ENCODE data around the gene PCP4L1. TPM values are rescaled to one million over a fixed set of nuclear protein-coding genes. Genes with fewer than 3 reads are reported as not detected.

The PCP4L1 gene
- total and polyA plus RNA-seq, 5 donors from 2014 or later = 0.38 TPM; not detected in 4

Other genes starting within 250 kb of the PCP4L1 start
- gene F11R, start 237.6 kb upstream of the PCP4L1 start, total RNA-seq = 18.4 TPM
- 10 to 100 TPM in 1 of 4 donors, 1 to 10 TPM in 3; 6.3 to 11.2 (median 7.9) TPM for gene F11R, start 237.6 kb upstream of the PCP4L1 start, polyA plus RNA-seq
- 61.3 TPM for gene TSTD1, start 219.8 kb upstream of the PCP4L1 start, total RNA-seq
- gene TSTD1, start 219.8 kb upstream of the PCP4L1 start, polyA plus RNA-seq = 100 to 1,000 TPM; 340 to 451 (median 422) TPM
- 102 TPM for gene USF1, start 212.8 kb upstream of the PCP4L1 start, total RNA-seq
- 1 to 10 TPM; 4.2 to 8.1 (median 6.1) TPM for gene USF1, start 212.8 kb upstream of the PCP4L1 start, polyA plus RNA-seq
- gene ARHGAP30, start 188.9 kb upstream of the PCP4L1 start, total RNA-seq = 204 TPM
- gene ARHGAP30, start 188.9 kb upstream of the PCP4L1 start, polyA plus RNA-seq = 100 to 1,000 TPM; 144 to 159 (median 151) TPM
- gene NECTIN4, start 169.2 kb upstream of the PCP4L1 start, total RNA-seq = not detected
- gene NECTIN4, start 169.2 kb upstream of the PCP4L1 start, polyA plus RNA-seq = under 1 TPM in 1 of 4 donors, not detected in 3; 0.05 TPM
- gene KLHDC9, start 160.4 kb upstream of the PCP4L1 start, total RNA-seq = not detected
- gene KLHDC9, start 160.4 kb upstream of the PCP4L1 start, polyA plus RNA-seq = under 1 TPM in 2 of 4 donors, not detected in 2; 0.28 to 0.46 TPM
- 48.0 TPM for gene PFDN2, start 140.7 kb upstream of the PCP4L1 start, total RNA-seq
- gene PFDN2, start 140.7 kb upstream of the PCP4L1 start, polyA plus RNA-seq = 100 to 1,000 TPM in 2 of 4 donors, 10 to 100 TPM in 2; 90.9 to 109 (median 98.6) TPM
- 28.2 TPM for gene NIT1, start 140.6 kb upstream of the PCP4L1 start, total RNA-seq
- gene NIT1, start 140.6 kb upstream of the PCP4L1 start, polyA plus RNA-seq = 10 to 100 TPM; 21.1 to 24.5 (median 22.2) TPM
- 40.9 TPM for gene DEDD, start 126.1 kb upstream of the PCP4L1 start, total RNA-seq
- gene DEDD, start 126.1 kb upstream of the PCP4L1 start, polyA plus RNA-seq = 10 to 100 TPM; 39.5 to 46.4 (median 41.8) TPM
- 115 TPM for gene UFC1, start 104.8 kb upstream of the PCP4L1 start, total RNA-seq
- gene UFC1, start 104.8 kb upstream of the PCP4L1 start, polyA plus RNA-seq = 100 to 1,000 TPM; 147 to 188 (median 171) TPM
- gene USP21, start 99.2 kb upstream of the PCP4L1 start, total RNA-seq = 36.9 TPM
- gene USP21, start 99.2 kb upstream of the PCP4L1 start, polyA plus RNA-seq = 10 to 100 TPM; 18.8 to 27.0 (median 22.1) TPM
- 45.3 TPM for gene PPOX, start 92.3 kb upstream of the PCP4L1 start, total RNA-seq
- 10 to 100 TPM; 18.0 to 32.9 (median 22.3) TPM for gene PPOX, start 92.3 kb upstream of the PCP4L1 start, polyA plus RNA-seq
- gene B4GALT3, start 81.2 kb upstream of the PCP4L1 start, total RNA-seq = 68.1 TPM
- 100 to 1,000 TPM in 1 of 4 donors, 10 to 100 TPM in 3; 75.6 to 104 (median 84.9) TPM for gene B4GALT3, start 81.2 kb upstream of the PCP4L1 start, polyA plus RNA-seq
- 5.3 TPM for gene ADAMTS4, start 59.7 kb upstream of the PCP4L1 start, total RNA-seq
- 1 to 10 TPM in 1 of 4 donors, under 1 TPM in 2, not detected in 1; 0.36 to 1.4 (median 0.37) TPM for gene ADAMTS4, start 59.7 kb upstream of the PCP4L1 start, polyA plus RNA-seq
- gene NDUFS2, start 56.4 kb upstream of the PCP4L1 start, total RNA-seq = 67.5 TPM
- gene NDUFS2, start 56.4 kb upstream of the PCP4L1 start, polyA plus RNA-seq = 100 to 1,000 TPM; 107 to 128 (median 117) TPM
- gene FCER1G, start 43.5 kb upstream of the PCP4L1 start, total RNA-seq = 2.9 TPM
- 100 to 1,000 TPM in 2 of 4 donors, 10 to 100 TPM in 2; 48.4 to 121 (median 101) TPM for gene FCER1G, start 43.5 kb upstream of the PCP4L1 start, polyA plus RNA-seq
- gene APOA2, start 35.1 kb upstream of the PCP4L1 start, total RNA-seq = not detected
- not detected for gene APOA2, start 35.1 kb upstream of the PCP4L1 start, polyA plus RNA-seq
- 8.6 TPM for gene TOMM40L, start 32.7 kb upstream of the PCP4L1 start, total RNA-seq
- 1 to 10 TPM; 5.3 to 7.1 (median 6.0) TPM for gene TOMM40L, start 32.7 kb upstream of the PCP4L1 start, polyA plus RNA-seq
- not detected for gene NR1I3, start 20.5 kb upstream of the PCP4L1 start, total RNA-seq
- under 1 TPM in 1 of 4 donors, not detected in 3; 0.21 TPM for gene NR1I3, start 20.5 kb upstream of the PCP4L1 start, polyA plus RNA-seq
- gene MPZ, start 51.2 kb downstream of the PCP4L1 start, total RNA-seq = 2.3 TPM
- gene MPZ, start 51.2 kb downstream of the PCP4L1 start, polyA plus RNA-seq = not detected
- 80.9 TPM for gene SDHC, start 55.6 kb downstream of the PCP4L1 start, total RNA-seq
- 100 to 1,000 TPM; 198 to 294 (median 247) TPM for gene SDHC, start 55.6 kb downstream of the PCP4L1 start, polyA plus RNA-seq
- not detected for gene CFAP126, start 109.1 kb downstream of the PCP4L1 start, total RNA-seq
- not detected for gene CFAP126, start 109.1 kb downstream of the PCP4L1 start, polyA plus RNA-seq
- gene FCGR2A, start 246.7 kb downstream of the PCP4L1 start, total RNA-seq = not detected
- gene FCGR2A, start 246.7 kb downstream of the PCP4L1 start, polyA plus RNA-seq = under 1 TPM in 2 of 4 donors, not detected in 2; 0.17 to 0.76 TPM

Measured in CD4-positive, CD25-positive, alpha-beta regulatory T cell (primary cell).